DOHH2 (cell line): ENCODE results near the gene ST6GAL1.

Experiments used
- EZH2phosphoT487 ChIP-seq: fragments of 200-600 bp; sonication (generic); IDR thresholded peaks from 2 replicates; pipeline ENCODE4 v1.6.1; 2017; ENCODE audit warnings: borderline replicate concordance, mild to moderate bottlenecking, antibody characterized with exemption, low read length, moderate library complexity, mixed read lengths
- TF ChIP-seq, protein P1 (sequence below): fragments of 200-600 bp; sonication (generic); IDR thresholded peaks from one replicate; pipeline ENCODE4 v1.5.1; 2014; ENCODE audit warnings: antibody characterized with exemption, mild to moderate bottlenecking, low read depth, low read length; ENCODE audit not compliant: poor library complexity, severe bottlenecking

DNA sequence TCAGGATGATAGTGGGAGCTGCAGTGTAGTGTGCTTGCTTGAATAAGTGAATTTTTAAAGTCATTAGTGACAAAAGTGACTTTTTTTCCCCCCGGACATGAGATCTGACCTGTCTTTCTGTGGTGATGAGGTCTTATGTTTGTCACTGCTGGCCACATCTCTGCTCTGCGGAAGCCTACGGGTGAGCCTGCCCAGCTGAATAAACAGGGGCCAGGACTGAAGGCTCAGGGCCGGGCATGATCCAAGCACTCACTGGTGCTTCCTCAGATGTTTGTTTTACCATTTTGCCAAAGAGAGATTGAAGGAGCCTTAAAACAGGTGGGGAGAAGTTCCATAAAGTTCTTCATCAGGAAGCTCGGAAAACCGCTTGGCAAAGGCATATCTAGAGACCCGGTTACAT lies 174.0 kb downstream of the ST6GAL1 start:
- TF ChIP-seq, protein P1, sequence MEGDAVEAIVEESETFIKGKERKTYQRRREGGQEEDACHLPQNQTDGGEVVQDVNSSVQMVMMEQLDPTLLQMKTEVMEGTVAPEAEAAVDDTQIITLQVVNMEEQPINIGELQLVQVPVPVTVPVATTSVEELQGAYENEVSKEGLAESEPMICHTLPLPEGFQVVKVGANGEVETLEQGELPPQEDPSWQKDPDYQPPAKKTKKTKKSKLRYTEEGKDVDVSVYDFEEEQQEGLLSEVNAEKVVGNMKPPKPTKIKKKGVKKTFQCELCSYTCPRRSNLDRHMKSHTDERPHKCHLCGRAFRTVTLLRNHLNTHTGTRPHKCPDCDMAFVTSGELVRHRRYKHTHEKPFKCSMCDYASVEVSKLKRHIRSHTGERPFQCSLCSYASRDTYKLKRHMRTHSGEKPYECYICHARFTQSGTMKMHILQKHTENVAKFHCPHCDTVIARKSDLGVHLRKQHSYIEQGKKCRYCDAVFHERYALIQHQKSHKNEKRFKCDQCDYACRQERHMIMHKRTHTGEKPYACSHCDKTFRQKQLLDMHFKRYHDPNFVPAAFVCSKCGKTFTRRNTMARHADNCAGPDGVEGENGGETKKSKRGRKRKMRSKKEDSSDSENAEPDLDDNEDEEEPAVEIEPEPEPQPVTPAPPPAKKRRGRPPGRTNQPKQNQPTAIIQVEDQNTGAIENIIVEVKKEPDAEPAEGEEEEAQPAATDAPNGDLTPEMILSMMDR = no peak
- no peak for TF ChIP-seq EZH2phosphoT487
